Kasumi-1 (cell line): Measurements from ENCODE around the gene BBS12.

Experiments
- DNase-seq, 2 experiments: peaks; one replicate each; lab custom pipeline; 2025; lab: John Stamatoyannopoulos, UW

Gene BBS12

GRCh38 chr4:122715221-122715620, 17.3 kb upstream of the BBS12 start:
- no peak for DNase-seq

GRCh38 chr4:122716825-122717448, 15.6 kb upstream of the BBS12 start:
- peak; percentile 43 to 72 for DNase-seq

GRCh38 chr4:122718281-122718680, 14.2 kb upstream of the BBS12 start:
- no peak for DNase-seq

- DNase-seq: no peak
These were observed 10.2 kb upstream of the BBS12 start for GRCh38 chr4:122722256-122722655.

- DNase-seq: no peak
These were observed 3.6 kb upstream of the BBS12 start for GRCh38 chr4:122728856-122729255.

- DNase-seq: no peak
These were observed 828 bp upstream of the BBS12 start for GRCh38 chr4:122731676-122732075.

- no peak for DNase-seq
These were observed 1.2 kb downstream of the BBS12 start for GRCh38 chr4:122733787-122734120.

- DNase-seq: no peak
These were observed 6.7 kb downstream of the BBS12 start for GRCh38 chr4:122739174-122739573.

GRCh38 chr4:122742933-122743829, 10.7 kb downstream of the BBS12 start:
- peak in 1 of 2 experiments; percentile 1 for DNase-seq

GRCh38 chr4:122744229-122744628, 11.7 kb downstream of the BBS12 start:
- DNase-seq: peak; percentile 78 to 83

- DNase-seq: no peak
These were observed 14.0 kb downstream of the BBS12 start for GRCh38 chr4:122746485-122746965.

GRCh38 chr4:122747068-122747467, 14.6 kb downstream of the BBS12 start:
- no peak for DNase-seq

GRCh38 chr4:122747883-122748282, 15.4 kb downstream of the BBS12 start:
- DNase-seq: no peak

GRCh38 chr4:122749704-122750454, 17.4 kb downstream of the BBS12 start:
- no peak for DNase-seq

- DNase-seq: no peak
These were observed 23.2 kb downstream of the BBS12 start for GRCh38 chr4:122755675-122756074.

GRCh38 chr4:122758033-122758432, 25.5 kb downstream of the BBS12 start:
- peak; percentile 64 to 83 for DNase-seq

GRCh38 chr4:122759639-122760310, 27.3 kb downstream of the BBS12 start:
- DNase-seq: peak; percentile 6 to 34

- DNase-seq: peak; percentile 56 to 65
These were observed 30.0 kb downstream of the BBS12 start for GRCh38 chr4:122762520-122762919.

- DNase-seq: no peak
These were observed 30.6 kb downstream of the BBS12 start for GRCh38 chr4:122762966-122763716.

- no peak for DNase-seq
These were observed 31.7 kb downstream of the BBS12 start for GRCh38 chr4:122764071-122764820.

GRCh38 chr4:122764821-122765215, 32.3 kb downstream of the BBS12 start:
- no peak for DNase-seq
